Measurements from ENCODE around the gene BRMS1L. TPM values are rescaled to one million over a fixed set of nuclear protein-coding genes. Genes with fewer than 3 reads are reported as not detected.

The BRMS1L gene
- total RNA-seq, 2 experiments from 2014 or later, result 6.1 to 9.2 TPM

GRCh38 chr14:35897616-35898111, 71.5 kb downstream of the BRMS1L start:
- ChIA-PET CTCF (no interaction called here), POLR2A (no interaction called here)
- no peaks in the 10 kb centered on the region for H3K4me1 ChIP-seq (ENCODE audit: insufficient read depth, low read length)

GRCh38 chr14:35898217-35898775, 72.2 kb downstream of the BRMS1L start:
- no peak for ATAC-seq (ENCODE audit: poor library complexity)
- CTCF ChIA-PET, result no interaction called here

More at GRCh38 chr14:35897616-35898111, 71.5 kb downstream of the BRMS1L start:
- Mint-ChIP-seq H3K4me1 (ENCODE audit: low read depth) (no peaks in the 10 kb centered on the region), H3K9me3 (peaks cover 25% of the 10 kb centered on the region), H3K27me3 (peaks cover 5% of the 10 kb centered on the region), H3K27ac (no peak overlapping the region), H3K36me3 (ENCODE audit: low read depth) (peaks cover 6% of the 10 kb centered on the region), H3K4me3 (no peak overlapping the region)
- Histone ChIP-seq H3K4me3 (ENCODE audit: low read length) (no peak overlapping the region), H3K27me3 (ENCODE audit: control insufficient read depth in 1 of 2, insufficient read depth in 2 of 2, low read length in 2 of 2) (no peaks in the 10 kb centered on the region), H3K36me3 (ENCODE audit: insufficient read depth, low read length) (no peaks in the 10 kb centered on the region), H3K9me3 (ENCODE audit: control insufficient read depth in 1 of 2, insufficient read depth in 1 of 2, low read length in 2 of 2) (peaks cover 9 to 26% of the 10 kb centered on the region in 2 experiments), H3K27ac (ENCODE audit: low read depth in 1 of 2, low read length in 2 of 2) (no peak overlapping the region)
- DNase-seq, result no peak
- TF ChIP-seq CTCF (IDR thresholded peaks at IDR 0.05), result no peak
- intact Hi-C loops (cut with DNase I, micrococcal nuclease), result no loop called here
- no peak for ATAC-seq (ENCODE audit: poor library complexity)

GRCh38 chr14:35900741-35901140, 74.6 kb downstream of the BRMS1L start:
- Mint-ChIP-seq H3K9me3 (peaks cover 12% of the 10 kb centered on the region), H3K4me1 (ENCODE audit: low read depth) (no peaks in the 10 kb centered on the region), H3K4me3 (no peak overlapping the region), H3K27ac (no peak overlapping the region), H3K36me3 (ENCODE audit: low read depth) (peaks cover 5% of the 10 kb centered on the region), H3K27me3 (peaks cover 5% of the 10 kb centered on the region)
- Histone ChIP-seq H3K36me3 (ENCODE audit: insufficient read depth, low read length) (no peaks in the 10 kb centered on the region), H3K4me3 (ENCODE audit: low read length) (no peak overlapping the region), H3K27ac (ENCODE audit: low read depth in 1 of 2, low read length in 2 of 2) (no peak overlapping the region), H3K27me3 (ENCODE audit: control insufficient read depth in 1 of 2, insufficient read depth in 2 of 2, low read length in 2 of 2) (no peaks in the 10 kb centered on the region), H3K4me1 (ENCODE audit: insufficient read depth, low read length) (no peaks in the 10 kb centered on the region), H3K9me3 (ENCODE audit: control insufficient read depth in 1 of 2, insufficient read depth in 1 of 2, low read length in 2 of 2) (peaks cover 9% of the 10 kb centered on the region in 2 experiments)
- ChIA-PET POLR2A (no interaction called here), CTCF (no interaction called here)
- no peak for TF ChIP-seq CTCF (IDR thresholded peaks at IDR 0.05)
- intact Hi-C loops (cut with DNase I, micrococcal nuclease), result no loop called here
- DNase-seq, result no peak
- no peak for ATAC-seq (ENCODE audit: poor library complexity)

More at GRCh38 chr14:35898217-35898775, 72.2 kb downstream of the BRMS1L start:
- Mint-ChIP-seq H3K27ac (no peak overlapping the region), H3K4me3 (no peak overlapping the region), H3K27me3 (peaks cover 5% of the 10 kb centered on the region), H3K9me3 (peaks cover 25% of the 10 kb centered on the region), H3K4me1 (ENCODE audit: low read depth) (no peaks in the 10 kb centered on the region), H3K36me3 (ENCODE audit: low read depth) (peaks cover 5% of the 10 kb centered on the region)
- no peak for TF ChIP-seq CTCF (IDR thresholded peaks at IDR 0.05)
- no peak for DNase-seq
- no peaks in the 10 kb centered on the region for H3K36me3 ChIP-seq (ENCODE audit: insufficient read depth, low read length)
- H3K27me3 ChIP-seq (ENCODE audit: control insufficient read depth in 1 of 2, insufficient read depth in 2 of 2, low read length in 2 of 2), result no peaks in the 10 kb centered on the region
- H3K27ac ChIP-seq (ENCODE audit: low read depth in 1 of 2, low read length in 2 of 2), result no peak overlapping the region
- peaks cover 9 to 26% of the 10 kb centered on the region in 2 experiments for H3K9me3 ChIP-seq (ENCODE audit: control insufficient read depth in 1 of 2, insufficient read depth in 1 of 2, low read length in 2 of 2)
- intact Hi-C loops (cut with DNase I, micrococcal nuclease), result no loop called here
- no peak overlapping the region for H3K4me3 ChIP-seq (ENCODE audit: low read length)
- H3K4me1 ChIP-seq (ENCODE audit: insufficient read depth, low read length), result no peaks in the 10 kb centered on the region
- POLR2A ChIA-PET, result no interaction called here
